Upper lobe of left lung (tissue), 6 donors: ENCODE measurements around the gene SFXN2. TPM values are rescaled to one million over a fixed set of nuclear protein-coding genes. Genes with fewer than 3 reads are reported as not detected.

Source experiments
- ATAC-seq, 2 donors: fragments of 200-7000 bp; cut with Tn5 transposase; one replicate each; pipeline ENCODE4 v1.9.1; 2022; ENCODE audit warnings: mild to moderate bottlenecking in 2 of 2, moderate library complexity in 2 of 2; ENCODE audit not compliant: low FRiP score in 2 of 2
- DNase-seq, 2 donors: peaks; one replicate each; pipeline ENCODE4 v3.0.0-alpha.2; 2019 to 2020
- H3K27ac ChIP-seq, 4 donors: fragments of 200-600 bp; sonication (generic); one replicate each; pipeline ENCODE4 v1.5.1; 2016 to 2019
- H3K27me3 ChIP-seq, 4 donors: fragments of 200-600 bp; sonication (generic); one replicate each; pipeline ENCODE4 v1.5.1; 2017 to 2019
- H3K36me3 ChIP-seq, 4 donors: fragments of 200-600 bp; sonication (generic); one replicate each; pipeline ENCODE4 v1.5.1; 2016 to 2019
- H3K4me1 ChIP-seq, 4 donors: fragments of 200-600 bp; sonication (generic); one replicate each; pipeline ENCODE4 v1.5.1; 2018 to 2019
- H3K4me3 ChIP-seq, 4 donors: fragments of 200-600 bp; sonication (generic); one replicate each; pipeline ENCODE4 v1.5.1; 2017 to 2019; ENCODE audit warnings: mild to moderate bottlenecking in 2 of 4, moderate library complexity in 1 of 4
- H3K9me3 ChIP-seq, 4 donors: fragments of 200-600 bp; sonication (generic); one replicate each; pipeline ENCODE4 v1.5.1; 2018 to 2019
- EP300 ChIP-seq, 4 donors: sonication (generic); formaldehyde crosslinking; IDR thresholded peaks; one replicate each; pipeline ENCODE4 v1.5.1; 2017; ENCODE audit warnings: antibody characterized with exemption in 4 of 4, control low read depth in 2 of 4
- POLR2A ChIP-seq, 4 donors: fragments of 450-650 bp; IDR thresholded peaks; one replicate each; pipeline ENCODE4 v1.5.1; 2016 to 2017; ENCODE audit warnings: antibody characterized with exemption in 4 of 4, mild to moderate bottlenecking in 2 of 4
- POLR2AphosphoS5 ChIP-seq, 2 donors: sonication (generic); formaldehyde crosslinking; IDR thresholded peaks; one replicate each; pipeline ENCODE4 v1.5.1; 2017; ENCODE audit warnings: antibody characterized with exemption in 2 of 2
- WGBS, 2 donors: methylation state at CpG; one replicate each; pipeline ENCODE4 v1.1.5; 2017 to 2018; 5-methylcytosine and 5-hydroxymethylcytosine counted together
- total RNA-seq, 6 donors: library from RNA; depleted of rRNA in 4 of 6; stranded (reverse); fragments of >200 nt in 4 of 6; gene quantifications; one replicate each; pipeline versions ENCODE4 v1.1.0 to v1.2.1, GENCODE V29; 2016 to 2021
- TF ChIP-seq, protein P1 (sequence below), 6 experiments: fragments of 450-650 bp in 4 of 6; fragments of 200-600 bp in 2 of 6; sonication (generic) in 2 of 6; IDR thresholded peaks; one replicate each; pipeline ENCODE4 v1.5.1; 2016 to 2019; ENCODE audit warnings: antibody characterized with exemption in 6 of 6
- donor health status: DM: no; HTN: no; CAD: no; lungs with moderate emphysema.
- donor health status: DM: no; HTN: yes; CAD: no; lungs with severe emphysema.

SFXN2 gene
- total RNA-seq, 6 donors from 2014 or later: 3.9 to 28.3 (median 8.0) TPM

DNA sequence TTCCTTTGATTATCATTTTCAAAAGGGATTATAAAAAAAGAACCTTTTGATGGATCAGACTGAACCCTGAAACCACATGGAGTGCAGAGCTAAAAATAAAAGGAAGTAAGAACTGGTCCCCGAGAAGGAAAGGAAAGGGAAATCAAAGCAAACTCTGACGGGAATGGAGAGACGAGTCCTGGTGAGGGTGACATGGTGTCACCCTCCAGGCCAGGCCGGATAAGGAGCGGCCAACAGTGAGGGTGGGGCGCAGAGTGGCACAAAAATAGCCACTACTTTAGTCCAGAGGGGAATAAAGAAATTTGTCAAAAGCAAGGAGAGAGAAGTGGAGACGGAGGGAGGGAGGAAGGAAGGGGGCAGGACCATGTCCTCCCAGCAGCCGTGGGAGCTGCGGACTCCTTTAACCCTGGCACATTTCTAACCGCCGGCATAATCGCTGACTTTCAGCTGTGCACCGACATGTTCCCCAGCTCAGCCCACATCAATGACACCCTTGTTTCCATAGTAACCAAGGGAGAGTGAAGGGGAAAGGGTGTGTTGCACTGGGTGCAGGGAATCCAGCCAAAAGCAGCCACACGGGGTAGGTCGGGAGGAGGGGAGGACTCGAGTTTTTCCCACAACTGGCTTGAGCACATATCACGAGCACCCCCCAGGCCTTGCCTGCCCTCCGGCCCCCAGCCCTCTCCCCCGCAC, 40.5 kb upstream of the SFXN2 start:
- Histone ChIP-seq H3K36me3 (no peaks in the 10 kb centered on the region), H3K9me3 (no peaks in the 10 kb centered on the region), H3K27me3 (no peaks in the 10 kb centered on the region), H3K4me1 (peaks cover 70 to 92% (median 82%) of the 10 kb centered on the region in 4 donors), H3K27ac (peak overlapping the region; percentile 84 to 88 (median 84)), H3K4me3 (peak overlapping the region in 3 of 4 donors; percentile 20 to 37 (median 28))
- WGBS, 2 donors: 0 to 4% methylated on average over 19 of the region's 19 CpGs
- DNase-seq (peak in 1 of 2 donors; percentile 76), ATAC-seq (peak; percentile 79 to 80)
- TF ChIP-seq POLR2A (IDR thresholded peaks at IDR 0.05) (peak in 1 of 4 donors; percentile 63), EP300 (IDR thresholded peaks at IDR 0.05) (peak in 1 of 4 donors; percentile 28), POLR2AphosphoS5 (IDR thresholded peaks at IDR 0.05) (peak; percentile 72 to 76)
- TF ChIP-seq, protein P1, sequence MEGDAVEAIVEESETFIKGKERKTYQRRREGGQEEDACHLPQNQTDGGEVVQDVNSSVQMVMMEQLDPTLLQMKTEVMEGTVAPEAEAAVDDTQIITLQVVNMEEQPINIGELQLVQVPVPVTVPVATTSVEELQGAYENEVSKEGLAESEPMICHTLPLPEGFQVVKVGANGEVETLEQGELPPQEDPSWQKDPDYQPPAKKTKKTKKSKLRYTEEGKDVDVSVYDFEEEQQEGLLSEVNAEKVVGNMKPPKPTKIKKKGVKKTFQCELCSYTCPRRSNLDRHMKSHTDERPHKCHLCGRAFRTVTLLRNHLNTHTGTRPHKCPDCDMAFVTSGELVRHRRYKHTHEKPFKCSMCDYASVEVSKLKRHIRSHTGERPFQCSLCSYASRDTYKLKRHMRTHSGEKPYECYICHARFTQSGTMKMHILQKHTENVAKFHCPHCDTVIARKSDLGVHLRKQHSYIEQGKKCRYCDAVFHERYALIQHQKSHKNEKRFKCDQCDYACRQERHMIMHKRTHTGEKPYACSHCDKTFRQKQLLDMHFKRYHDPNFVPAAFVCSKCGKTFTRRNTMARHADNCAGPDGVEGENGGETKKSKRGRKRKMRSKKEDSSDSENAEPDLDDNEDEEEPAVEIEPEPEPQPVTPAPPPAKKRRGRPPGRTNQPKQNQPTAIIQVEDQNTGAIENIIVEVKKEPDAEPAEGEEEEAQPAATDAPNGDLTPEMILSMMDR (IDR thresholded peaks at IDR 0.05): no peak

DNA sequence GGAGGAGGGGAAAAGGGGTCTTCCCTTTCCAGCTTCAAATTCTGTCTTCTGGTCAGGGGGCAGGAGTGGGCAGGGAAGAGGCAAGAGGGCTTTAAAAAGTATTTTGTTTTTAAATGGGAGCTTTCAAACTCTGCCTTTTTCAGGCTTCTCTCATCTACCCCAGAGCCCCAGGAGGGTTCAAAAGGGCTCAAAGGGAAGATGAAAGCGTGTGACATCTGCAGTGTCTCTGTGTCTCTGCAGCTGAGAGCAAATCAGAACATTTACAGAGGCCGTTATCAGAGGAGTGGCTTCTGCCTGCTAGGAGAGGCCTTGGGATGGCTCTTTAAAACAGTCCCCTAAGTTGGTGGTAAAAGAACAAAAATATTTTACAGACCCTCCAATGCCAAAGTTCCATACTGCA, 39.9 kb upstream of the SFXN2 start:
- Histone ChIP-seq H3K27ac (peak overlapping the region; percentile 84 to 88 (median 84)), H3K27me3 (no peaks in the 10 kb centered on the region), H3K9me3 (no peaks in the 10 kb centered on the region), H3K4me1 (peaks cover 67 to 91% (median 81%) of the 10 kb centered on the region in 4 donors), H3K36me3 (no peaks in the 10 kb centered on the region), H3K4me3 (peak overlapping the region in 3 of 4 donors; percentile 20 to 37 (median 28))
- WGBS, 2 donors: 32 to 47% methylated on average over 2 of the region's 2 CpGs
- ATAC-seq (no peak), DNase-seq (no peak)
- TF ChIP-seq POLR2A (IDR thresholded peaks at IDR 0.05) (no peak), EP300 (IDR thresholded peaks at IDR 0.05) (no peak), POLR2AphosphoS5 (IDR thresholded peaks at IDR 0.05) (no peak)
- TF ChIP-seq, protein P1 (IDR thresholded peaks at IDR 0.05): no peak

DNA sequence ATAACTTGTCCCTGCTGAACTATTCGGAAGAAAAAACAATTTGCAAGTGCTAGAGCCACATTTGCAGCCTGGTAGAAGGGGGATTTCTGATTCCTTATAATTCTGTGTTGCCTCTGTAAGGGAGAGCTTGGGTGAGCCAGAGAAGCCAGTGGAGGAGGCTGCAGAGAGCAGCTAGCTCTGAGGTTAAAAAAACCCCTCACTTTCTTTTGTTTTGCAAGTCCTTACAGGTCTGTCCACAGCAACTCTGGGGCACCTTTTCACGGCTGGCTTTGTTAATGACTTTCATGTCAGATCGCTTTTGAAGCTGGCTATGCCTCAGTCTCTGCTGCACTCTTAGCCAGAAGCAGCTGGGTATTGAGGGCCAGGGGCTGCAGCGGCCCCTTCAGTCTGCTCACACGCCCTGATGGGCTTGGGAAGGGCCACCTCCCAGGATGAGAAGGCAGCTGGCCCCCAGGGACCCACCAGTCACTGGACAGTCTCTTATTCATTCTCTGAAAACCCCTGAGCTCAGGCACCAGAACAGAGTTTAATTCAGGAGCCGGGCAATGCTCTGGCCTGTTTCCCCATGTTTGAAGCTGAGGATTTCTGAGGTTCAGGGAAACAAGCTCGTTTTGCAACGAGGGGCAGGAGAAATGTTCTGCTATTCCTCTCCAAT, 39.3 kb upstream of the SFXN2 start:
- Histone ChIP-seq H3K27me3 (no peaks in the 10 kb centered on the region), H3K27ac (peak overlapping the region; percentile 84 to 88 (median 84)), H3K4me1 (peaks cover 61 to 85% (median 76%) of the 10 kb centered on the region in 4 donors), H3K4me3 (no peak overlapping the region), H3K36me3 (no peaks in the 10 kb centered on the region), H3K9me3 (no peaks in the 10 kb centered on the region)
- no peak for ATAC-seq
- WGBS, 2 donors: 32 to 40% methylated on average over 8 of the region's 8 CpGs
- no peak for DNase-seq
- TF ChIP-seq POLR2A (IDR thresholded peaks at IDR 0.05) (no peak), POLR2AphosphoS5 (IDR thresholded peaks at IDR 0.05) (no peak), EP300 (IDR thresholded peaks at IDR 0.05) (no peak)
- TF ChIP-seq, protein P1 (IDR thresholded peaks at IDR 0.05): no peak

DNA sequence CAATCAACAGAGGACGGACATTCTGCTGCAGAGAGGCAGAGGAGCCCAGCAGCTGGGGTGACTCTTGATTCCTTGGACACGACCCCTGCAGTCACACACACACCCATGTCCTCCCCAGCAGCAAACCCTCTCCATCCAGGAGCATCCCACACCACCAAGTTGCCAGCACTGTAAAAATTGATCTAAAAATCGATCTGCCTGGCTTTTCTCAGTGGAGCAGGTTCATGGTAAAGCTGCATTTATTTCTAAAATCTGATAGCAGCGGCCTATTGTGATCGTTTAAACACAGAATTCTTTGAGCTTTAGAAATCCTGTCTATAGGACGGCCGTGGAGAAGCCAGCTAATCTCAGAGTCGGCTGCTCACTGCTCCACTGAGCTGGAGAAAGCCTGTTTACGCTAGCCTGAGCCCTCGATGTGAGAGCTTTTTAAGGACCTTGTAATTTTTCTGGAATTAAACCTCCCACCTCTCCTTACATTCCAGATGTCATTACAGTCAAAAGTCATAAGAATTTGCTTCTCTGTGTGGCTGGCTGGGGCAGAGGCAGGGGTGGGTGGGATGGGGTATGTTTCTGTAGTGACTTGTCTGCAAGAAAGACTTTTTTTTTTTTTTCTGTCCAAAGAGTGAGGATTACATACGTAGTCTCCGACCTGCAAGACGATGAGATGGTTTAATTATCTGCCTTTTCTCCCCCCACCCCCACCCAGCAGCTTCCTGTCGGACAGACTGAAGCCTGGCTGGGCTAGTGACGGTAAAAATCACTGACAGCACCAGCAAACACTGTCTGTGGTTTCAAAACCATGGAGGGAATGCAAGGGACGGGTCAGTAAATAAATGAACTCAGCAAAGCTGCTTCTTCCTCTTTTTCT, 38.5 kb upstream of the SFXN2 start:
- Histone ChIP-seq H3K27ac (peak overlapping the region; percentile 84 to 88 (median 84)), H3K9me3 (no peaks in the 10 kb centered on the region), H3K27me3 (no peaks in the 10 kb centered on the region), H3K4me3 (no peak overlapping the region), H3K4me1 (peaks cover 53 to 80% (median 74%) of the 10 kb centered on the region in 4 donors), H3K36me3 (no peaks in the 10 kb centered on the region)
- peak; percentile 20 to 75 for ATAC-seq
- peak; percentile 41 to 58 for TF ChIP-seq POLR2AphosphoS5 (IDR thresholded peaks at IDR 0.05)
- TF ChIP-seq, protein P1 (IDR thresholded peaks at IDR 0.05): no peak
- peak in 1 of 2 donors; percentile 67 for DNase-seq
- WGBS, 2 donors: 18 to 23% methylated on average over 15 to 16 of the region's 16 CpGs
